ENCODE data around the gene TOR1AIP1. TPM values are rescaled to one million over a fixed set of nuclear protein-coding genes. Genes with fewer than 3 reads are reported as not detected.

TOR1AIP1 gene
- total RNA-seq, 1 donor from 2014 or later, result 68.8 TPM

GRCh38 chr1:179930867-179931266 lies 48.8 kb downstream of the TOR1AIP1 start:
- DNase-seq, result no peak
- intact Hi-C loops (cut with DNase I), result no loop called here
- TF ChIP-seq CTCF (IDR thresholded peaks at IDR 0.05), result no peak
- no peaks in the 10 kb centered on the region for H3K4me1 ChIP-seq
- H3K36me3 ChIP-seq, result no peaks in the 10 kb centered on the region
- H3K4me3 ChIP-seq, result no peak overlapping the region
- no peak for ATAC-seq
- no peaks in the 10 kb centered on the region for H3K9me3 ChIP-seq
- H3K27me3 ChIP-seq, result no peaks in the 10 kb centered on the region
- no peak overlapping the region for H3K27ac ChIP-seq

GRCh38 chr1:179933219-179933618 lies 51.1 kb downstream of the TOR1AIP1 start:
- no peaks in the 10 kb centered on the region for H3K27me3 ChIP-seq
- no peak for TF ChIP-seq CTCF (IDR thresholded peaks at IDR 0.05)

GRCh38 chr1:179935909-179936496 lies 53.9 kb downstream of the TOR1AIP1 start:
- Histone ChIP-seq H3K4me3 (no peak overlapping the region), H3K27me3 (no peaks in the 10 kb centered on the region), H3K4me1 (peaks cover 6% of the 10 kb centered on the region), H3K9me3 (no peaks in the 10 kb centered on the region), H3K36me3 (no peaks in the 10 kb centered on the region), H3K27ac (no peak overlapping the region)
- ATAC-seq, result no peak
- TF ChIP-seq CTCF (IDR thresholded peaks at IDR 0.05), result no peak
- intact Hi-C loops (cut with DNase I), result no loop called here
- DNase-seq, result no peak

More at GRCh38 chr1:179933219-179933618, 51.1 kb downstream of the TOR1AIP1 start:
- Histone ChIP-seq H3K9me3 (no peaks in the 10 kb centered on the region), H3K4me1 (no peaks in the 10 kb centered on the region), H3K4me3 (no peak overlapping the region), H3K36me3 (no peaks in the 10 kb centered on the region), H3K27ac (no peak overlapping the region)
- no peak for ATAC-seq
- DNase-seq, result no peak
- intact Hi-C loops (cut with DNase I), result no loop called here

GRCh38 chr1:179937668-179938254 lies 55.7 kb downstream of the TOR1AIP1 start:
- Histone ChIP-seq H3K36me3 (no peaks in the 10 kb centered on the region), H3K27ac (no peak overlapping the region), H3K27me3 (no peaks in the 10 kb centered on the region), H3K4me3 (no peak overlapping the region), H3K4me1 (peaks cover 6% of the 10 kb centered on the region), H3K9me3 (no peaks in the 10 kb centered on the region)
- no peak for DNase-seq
- intact Hi-C loops (cut with DNase I), result no loop called here
- no peak for TF ChIP-seq CTCF (IDR thresholded peaks at IDR 0.05)
- ATAC-seq, result no peak

- no peak for DNase-seq
- no peaks in the 10 kb centered on the region for H3K9me3 ChIP-seq
- intact Hi-C loops (cut with DNase I), result no loop called here
- H3K4me3 ChIP-seq, result no peak overlapping the region
- no peaks in the 10 kb centered on the region for H3K27me3 ChIP-seq
- H3K27ac ChIP-seq, result no peak overlapping the region
- no peak for TF ChIP-seq CTCF (IDR thresholded peaks at IDR 0.05)
- no peaks in the 10 kb centered on the region for H3K36me3 ChIP-seq
- peaks cover 6% of the 10 kb centered on the region for H3K4me1 ChIP-seq
- peak; percentile 21 for ATAC-seq
Observed at GRCh38 chr1:179938752-179939151, 56.7 kb downstream of the TOR1AIP1 start.
